Kidney (tissue), 14 donors: ENCODE measurements around the gene CCDC127. TPM values are rescaled to one million over a fixed set of nuclear protein-coding genes. Genes with fewer than 3 reads are reported as not detected.
A peak's percentile ranks its signal among the peaks of the same experiment; 100 is the strongest.

Source experiments
- DNase-seq, 5 donors: peaks; one replicate each; pipeline ENCODE4 v3.0.0-alpha.2; 2013 to 2020
- FAIRE-seq: peaks from 2 replicates; lab custom pipeline; 2012; peaks lifted over from hg19 to GRCh38; lab: Jason Lieb, UNC
- H3K27ac ChIP-seq, 2 donors: one replicate each; pipeline ENCODE4 v1.7.0; 2013; ENCODE audit warnings: low read depth in 2 of 2, low read length in 2 of 2, inconsistent platforms in 1 of 2
- H3K27me3 ChIP-seq: one replicate; pipeline ENCODE4 v1.7.1; 2013; ENCODE audit warnings: low read length, inconsistent platforms; ENCODE audit not compliant: control insufficient read depth, insufficient read depth
- H3K36me3 ChIP-seq, 3 donors: one replicate each; pipeline versions ENCODE4 v1.7.0 to v1.7.1; 2013; ENCODE audit warnings: low read length in 3 of 3, control low read depth in 1 of 3, inconsistent platforms in 1 of 3; ENCODE audit not compliant: insufficient read depth in 3 of 3, control insufficient read depth in 2 of 3
- H3K4me1 ChIP-seq, 3 donors: one replicate each; pipeline versions ENCODE4 v1.7.0 to v1.7.1; 2013; ENCODE audit warnings: low read length in 3 of 3, inconsistent platforms in 1 of 3, low read depth in 1 of 3; ENCODE audit not compliant: control insufficient read depth in 2 of 3, insufficient read depth in 2 of 3
- H3K4me3 ChIP-seq, 3 donors: one replicate each; pipeline versions ENCODE4 v1.7.0 to v1.8.1; 2013; ENCODE audit warnings: low read length in 3 of 3, control low read depth in 1 of 3, inconsistent platforms in 1 of 3
- H3K9ac ChIP-seq, 3 donors: one replicate each; pipeline versions ENCODE4 v1.7.0 to v1.7.1; 2013; ENCODE audit warnings: low read length in 3 of 3, control low read depth in 1 of 3, inconsistent platforms in 1 of 3
- H3K9me3 ChIP-seq, 3 donors: one replicate each; pipeline versions ENCODE4 v1.7.0 to v1.7.1; 2013; ENCODE audit warnings: low read length in 3 of 3, control low read depth in 1 of 3, inconsistent platforms in 1 of 3; ENCODE audit not compliant: control insufficient read depth in 2 of 3, insufficient read depth in 1 of 3
- intact Hi-C: fragments of 100-400 bp; cut with DNase I; formaldehyde crosslinking; loops from one replicate; pipeline ENCODE4 v1.11.1; 2022
- polyA plus RNA-seq: library from polyadenylated mRNA; stranded (reverse); fragments of 350-450 nt; fragmentation: Illumina TruSeq; extraction: RNeasy Lipid Tissue Mini Kit (QIAGEN cat#74804); gene quantifications from one replicate; pipeline ENCODE4 v1.2.3, GENCODE V29; 2014; ENCODE audit warnings: low read depth, low replicate concordance; ENCODE audit not compliant: insufficient read depth
- total RNA-seq: library from RNA; stranded (reverse); fragmentation: NEBNext Ultra II Directional; extraction: Animal tissue kit (Norgen Biotek cat#: 25700); gene quantifications from one replicate; pipeline ENCODE4 v1.2.1, GENCODE V29; 2021
- TF ChIP-seq, protein P1 (sequence below): IDR thresholded peaks from 3 replicates; pipeline ENCODE4 v1.5.1; 2012; ENCODE audit warnings: mild to moderate bottlenecking, moderate library complexity, borderline replicate concordance; ENCODE audit not compliant: insufficient read depth; ENCODE audit errors: extremely low read depth
- donor health status: control.
- donor health status: control.
- donor health status: control.
- donor health status: control.
- donor health status: control.
- donor health status: DM: yes; HTN: yes; CAD: no.
- donor health status: Normal renal cell carcinoma (clear cell type).

CCDC127 gene
- total and polyA plus RNA-seq, 2 donors from 2014 or later: 3.2 to 5.9 TPM

DNA sequence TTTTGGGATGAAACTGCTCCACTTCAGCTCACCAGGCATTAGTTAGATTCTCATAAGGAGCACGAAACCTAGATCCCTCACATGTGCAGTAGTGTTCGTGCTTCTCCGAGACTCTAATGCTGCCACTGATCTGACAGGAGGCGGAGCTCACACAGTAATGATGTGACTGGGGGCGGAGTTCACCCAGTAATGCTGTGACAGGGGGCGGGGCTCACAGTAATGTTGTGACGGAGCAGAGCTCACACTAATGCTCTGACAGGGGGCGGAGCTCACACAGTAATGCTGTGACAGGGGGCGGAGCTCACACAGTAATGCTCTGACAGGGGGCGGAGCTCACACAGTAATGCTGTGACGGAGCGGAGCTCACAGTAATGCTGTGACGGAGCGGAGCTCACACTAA lies 53.7 kb downstream of the CCDC127 start:
- FAIRE-seq (no peak), DNase-seq (peak in 1 of 5 donors; percentile 33)
- no peaks in the 10 kb centered on the region for H3K27me3 ChIP-seq
- H3K27ac ChIP-seq: no peak overlapping the region
- H3K9ac ChIP-seq: no peak overlapping the region
- intact Hi-C loops: no loop called here
- TF ChIP-seq, protein P1, sequence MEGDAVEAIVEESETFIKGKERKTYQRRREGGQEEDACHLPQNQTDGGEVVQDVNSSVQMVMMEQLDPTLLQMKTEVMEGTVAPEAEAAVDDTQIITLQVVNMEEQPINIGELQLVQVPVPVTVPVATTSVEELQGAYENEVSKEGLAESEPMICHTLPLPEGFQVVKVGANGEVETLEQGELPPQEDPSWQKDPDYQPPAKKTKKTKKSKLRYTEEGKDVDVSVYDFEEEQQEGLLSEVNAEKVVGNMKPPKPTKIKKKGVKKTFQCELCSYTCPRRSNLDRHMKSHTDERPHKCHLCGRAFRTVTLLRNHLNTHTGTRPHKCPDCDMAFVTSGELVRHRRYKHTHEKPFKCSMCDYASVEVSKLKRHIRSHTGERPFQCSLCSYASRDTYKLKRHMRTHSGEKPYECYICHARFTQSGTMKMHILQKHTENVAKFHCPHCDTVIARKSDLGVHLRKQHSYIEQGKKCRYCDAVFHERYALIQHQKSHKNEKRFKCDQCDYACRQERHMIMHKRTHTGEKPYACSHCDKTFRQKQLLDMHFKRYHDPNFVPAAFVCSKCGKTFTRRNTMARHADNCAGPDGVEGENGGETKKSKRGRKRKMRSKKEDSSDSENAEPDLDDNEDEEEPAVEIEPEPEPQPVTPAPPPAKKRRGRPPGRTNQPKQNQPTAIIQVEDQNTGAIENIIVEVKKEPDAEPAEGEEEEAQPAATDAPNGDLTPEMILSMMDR: no peak
- H3K4me1 ChIP-seq: no peaks in the 10 kb centered on the region
- H3K9me3 ChIP-seq: no peaks in the 10 kb centered on the region
- H3K4me3 ChIP-seq: no peak overlapping the region
- no peaks in the 10 kb centered on the region for H3K36me3 ChIP-seq

DNA sequence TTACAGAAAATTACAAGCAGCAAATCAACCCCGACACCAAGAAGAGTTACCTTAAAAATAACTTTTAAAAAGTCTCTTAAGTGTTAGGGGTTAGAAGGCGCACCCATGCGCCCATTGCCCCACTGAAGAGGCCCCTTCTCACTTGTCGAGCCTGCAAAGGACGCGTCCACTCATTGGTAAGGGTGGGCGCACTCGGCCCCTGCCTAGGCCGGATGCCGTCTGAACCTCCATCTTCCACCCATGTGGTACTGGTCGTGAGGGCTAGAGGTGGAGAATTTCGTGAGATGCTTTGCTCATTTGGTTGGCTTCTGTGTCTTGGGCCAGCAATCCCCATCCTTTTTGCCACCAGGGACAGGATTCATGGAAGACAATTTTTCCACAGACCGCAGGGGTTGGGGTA lies 54.1 kb downstream of the CCDC127 start:
- no peak overlapping the region for H3K4me3 ChIP-seq
- no peaks in the 10 kb centered on the region for H3K36me3 ChIP-seq
- intact Hi-C loops: no loop called here
- FAIRE-seq (no peak), DNase-seq (peak in 1 of 5 donors; percentile 18)
- no peak overlapping the region for H3K27ac ChIP-seq
- no peaks in the 10 kb centered on the region for H3K27me3 ChIP-seq
- H3K4me1 ChIP-seq: no peaks in the 10 kb centered on the region
- TF ChIP-seq, protein P1: no peak
- H3K9me3 ChIP-seq: no peaks in the 10 kb centered on the region
- H3K9ac ChIP-seq: no peak overlapping the region

DNA sequence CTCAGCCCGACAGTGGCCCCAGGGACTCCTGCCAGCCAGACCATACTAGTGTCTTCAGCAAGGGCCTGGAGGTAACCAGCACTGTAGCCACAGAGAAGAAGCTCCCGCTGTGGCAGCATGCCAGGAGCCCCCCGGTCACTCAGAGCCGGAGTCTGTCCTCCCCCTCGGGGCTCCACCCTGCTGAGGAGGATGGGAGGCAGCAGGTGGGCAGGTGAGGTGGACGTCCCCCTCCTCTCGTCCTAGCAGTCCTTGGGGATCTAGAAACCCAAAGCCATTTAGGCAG lies 54.7 kb downstream of the CCDC127 start:
- Histone ChIP-seq H3K9ac (no peak overlapping the region), H3K36me3 (no peaks in the 10 kb centered on the region), H3K27ac (no peak overlapping the region), H3K4me3 (no peak overlapping the region), H3K27me3 (no peaks in the 10 kb centered on the region), H3K9me3 (no peaks in the 10 kb centered on the region), H3K4me1 (no peaks in the 10 kb centered on the region)
- DNase-seq: peak in 1 of 5 donors; percentile 30
- TF ChIP-seq, protein P1: no peak
- no peak for FAIRE-seq
- intact Hi-C loops: no loop called here
